Nucleus accumbens (tissue), 56 donors: ENCODE data around the gene C16orf96.

Experiments used
- DNase-seq, 56 donors: peaks; one replicate each; lab custom pipeline; 2025; lab: John Stamatoyannopoulos, UW

Gene C16orf96

GRCh38 chr16:4556112-4556511 is at the start of gene C16orf96:
Gene C16orf96 (plus strand): TSS chr16:4556340. CDS start chr16:4556490, 150 bp downstream.
- no peak for DNase-seq

GRCh38 chr16:4506450-4506849 is 49.7 kb upstream of the C16orf96 start:
- DNase-seq = peak in 45 of 56 donors; percentile 24 to 80 (median 57)

- DNase-seq = no peak
These were observed 48.4 kb upstream of the C16orf96 start for GRCh38 chr16:4507588-4508345.

GRCh38 chr16:4508806-4509205 is 47.3 kb upstream of the C16orf96 start:
- no peak for DNase-seq

GRCh38 chr16:4509420-4509819 is 46.7 kb upstream of the C16orf96 start:
- DNase-seq = no peak

GRCh38 chr16:4510131-4510530 is 46.0 kb upstream of the C16orf96 start:
- no peak for DNase-seq

GRCh38 chr16:4510747-4511426 is 45.3 kb upstream of the C16orf96 start:
- DNase-seq = no peak

GRCh38 chr16:4511441-4512082 is 44.6 kb upstream of the C16orf96 start:
- DNase-seq = peak in 38 of 56 donors; percentile 11 to 79 (median 38)

GRCh38 chr16:4512473-4512872 is 43.7 kb upstream of the C16orf96 start:
- peak in 10 of 56 donors; percentile 18 to 48 (median 31) for DNase-seq

GRCh38 chr16:4513086-4513860 is 42.9 kb upstream of the C16orf96 start:
- DNase-seq = peak in 3 of 56 donors; percentile 13 to 47 (median 22)

GRCh38 chr16:4513881-4514280 is 42.3 kb upstream of the C16orf96 start:
- no peak for DNase-seq

- no peak for DNase-seq
These were observed 41.5 kb upstream of the C16orf96 start for GRCh38 chr16:4514606-4515005.

GRCh38 chr16:4515611-4516233 is 40.4 kb upstream of the C16orf96 start:
- peak in 1 of 56 donors; percentile 24 for DNase-seq

- DNase-seq = peak in 21 of 56 donors; percentile 12 to 63 (median 31)
These were observed 38.1 kb upstream of the C16orf96 start for GRCh38 chr16:4517812-4518680.

GRCh38 chr16:4519274-4520058 is 36.7 kb upstream of the C16orf96 start:
- DNase-seq = no peak

- no peak for DNase-seq
These were observed 35.2 kb upstream of the C16orf96 start for GRCh38 chr16:4520913-4521312.

- DNase-seq = peak in 54 of 56 donors; percentile 32 to 92 (median 73)
These were observed 34.0 kb upstream of the C16orf96 start for GRCh38 chr16:4522051-4522581.

GRCh38 chr16:4523686-4524085 is 32.5 kb upstream of the C16orf96 start:
- DNase-seq = peak in 11 of 56 donors; percentile 13 to 68 (median 47)
